Nucleus accumbens (tissue), 56 donors: Measurements from ENCODE around the gene TMPRSS5.
"Not testable (repeated sequence)": the region's sequence is repeated elsewhere in the genome, so short reads cannot be mapped to it uniquely, and the experiment has no call there.

Experiments used
- DNase-seq, 56 donors: peaks; one replicate each; lab custom pipeline; 2025; lab: John Stamatoyannopoulos, UW

The TMPRSS5 gene

GRCh38 chr11:113705871-113706655, at the start of gene TMPRSS5:
Gene TMPRSS5, minus strand, starts transcription at chr11:113706308. Its CDS starts 84 bp downstream, at chr11:113706224.
- peak in 55 of 56 donors; percentile 21 to 95 (median 86) for DNase-seq

- no peak for DNase-seq
Measured at GRCh38 chr11:113752932-113753331, 46.8 kb upstream of the TMPRSS5 start.

DNA sequence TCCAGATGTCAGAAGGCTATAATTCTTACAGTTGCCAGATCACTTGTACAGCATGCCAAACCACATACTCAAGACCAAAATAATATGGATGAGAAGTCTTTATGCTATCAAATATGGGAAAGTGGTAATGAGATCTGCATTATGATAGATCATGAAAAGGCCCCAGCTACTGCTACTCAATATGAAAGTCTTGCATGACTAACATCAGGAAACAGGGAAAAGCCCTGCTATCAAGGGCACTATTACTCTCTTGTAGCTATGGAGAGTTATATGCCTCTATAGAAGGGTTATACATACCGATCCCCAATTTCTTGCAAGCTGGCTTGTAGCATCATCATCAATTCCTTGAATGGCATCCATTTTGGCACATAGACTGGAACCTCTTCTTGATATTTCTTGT, 30.2 kb upstream of the TMPRSS5 start:
- DNase-seq, result no peak

- DNase-seq, result no peak
Measured at GRCh38 chr11:113732092-113732491, 26.0 kb upstream of the TMPRSS5 start.

- peak in 39 of 56 donors; percentile 7 to 81 (median 36) for DNase-seq
Measured at GRCh38 chr11:113730887-113731726, 25.0 kb upstream of the TMPRSS5 start.

- peak in 5 of 56 donors; percentile 9 to 28 (median 17) for DNase-seq
Measured at GRCh38 chr11:113729456-113729855, 23.3 kb upstream of the TMPRSS5 start.

DNA sequence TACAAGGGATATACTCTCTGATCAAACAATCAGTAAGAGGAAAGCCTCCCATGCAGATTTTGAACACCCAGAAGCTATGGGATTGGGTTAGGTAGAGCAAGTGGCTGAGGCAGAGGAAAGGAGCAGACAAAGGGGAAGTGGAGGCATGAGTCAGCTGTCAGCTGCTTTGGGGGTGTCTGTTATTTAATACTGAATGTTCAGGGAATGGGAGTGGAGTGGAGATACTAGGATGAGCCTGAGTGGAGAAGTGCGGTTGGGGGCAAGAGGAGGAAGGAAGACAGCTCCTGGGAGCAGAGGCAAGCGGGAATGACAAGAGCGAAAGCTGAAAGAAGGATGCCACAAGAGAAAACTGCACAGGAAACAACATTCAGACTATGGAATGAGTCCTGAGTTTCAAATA, 22.7 kb upstream of the TMPRSS5 start:
- DNase-seq, result peak in 12 of 56 donors; percentile 23 to 54 (median 42)

- DNase-seq, result no peak
Measured at GRCh38 chr11:113725913-113726312, 19.8 kb upstream of the TMPRSS5 start.

GRCh38 chr11:113725407-113725806, 19.3 kb upstream of the TMPRSS5 start:
- DNase-seq, result no peak

- no peak for DNase-seq
Measured at GRCh38 chr11:113724778-113725177, 18.7 kb upstream of the TMPRSS5 start.

DNA sequence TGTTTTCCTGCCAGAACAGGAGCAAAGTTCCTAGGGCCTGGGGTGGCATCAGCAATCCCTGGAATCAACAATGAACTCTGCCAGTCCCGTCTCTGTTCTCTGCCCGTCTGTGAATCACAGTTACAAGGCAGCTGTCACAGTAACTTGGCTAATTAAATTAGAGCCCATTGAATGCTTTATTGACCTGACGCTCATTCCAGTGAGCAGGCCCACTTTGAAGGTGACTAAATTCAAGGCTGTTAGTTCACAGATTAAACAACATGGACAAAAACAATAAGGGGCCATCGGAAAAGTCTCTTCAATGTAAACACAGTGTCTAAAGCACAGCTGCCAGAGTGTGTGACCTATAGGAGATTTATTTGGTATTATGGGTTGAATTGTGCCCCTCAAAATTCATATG, 17.7 kb upstream of the TMPRSS5 start:
- no peak for DNase-seq

- DNase-seq, result no peak
Measured at GRCh38 chr11:113722934-113723333, 16.8 kb upstream of the TMPRSS5 start.

DNA sequence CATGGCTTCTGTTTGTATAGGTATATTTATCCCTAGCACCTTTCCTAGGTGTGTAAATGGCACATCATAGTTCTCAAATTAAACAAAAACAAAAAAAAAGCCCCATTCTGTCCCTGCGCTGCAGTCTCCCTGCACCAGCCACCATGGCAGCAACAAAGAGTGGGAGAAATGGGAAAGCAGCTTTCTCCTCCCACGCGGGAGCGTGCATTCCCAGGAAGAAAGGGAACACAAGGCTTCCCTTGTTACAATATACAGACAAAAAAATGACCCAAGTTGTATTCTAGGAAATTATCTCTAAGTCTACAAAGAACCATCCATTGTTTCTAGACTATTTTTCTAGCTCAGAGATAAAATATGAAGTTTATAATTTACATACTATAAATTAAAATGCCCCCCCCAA, 16.1 kb upstream of the TMPRSS5 start:
- peak in 3 of 56 donors; percentile 7 to 13 (median 11) for DNase-seq

GRCh38 chr11:113721462-113722066, 15.5 kb upstream of the TMPRSS5 start:
- no peak for DNase-seq

DNA sequence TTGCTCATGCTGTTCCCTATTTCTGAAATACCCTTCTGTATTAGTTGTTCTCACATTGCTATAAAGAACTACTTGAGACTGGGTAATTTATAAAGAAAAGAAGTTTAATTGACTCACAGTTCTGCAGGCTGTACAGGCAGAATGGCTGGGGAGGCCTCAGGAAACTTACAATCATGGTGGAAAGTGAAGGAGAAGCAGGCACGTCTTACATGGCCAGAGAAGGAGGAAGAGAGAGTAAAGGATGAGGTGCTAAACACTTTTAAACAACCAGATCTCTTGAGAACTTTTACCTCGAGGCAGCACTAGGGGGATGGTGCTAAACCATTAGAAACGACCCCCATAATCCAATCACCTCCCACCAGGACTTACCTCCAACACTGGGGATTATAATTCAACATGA, 14.4 kb upstream of the TMPRSS5 start:
- not testable (repeated sequence) for DNase-seq

DNA sequence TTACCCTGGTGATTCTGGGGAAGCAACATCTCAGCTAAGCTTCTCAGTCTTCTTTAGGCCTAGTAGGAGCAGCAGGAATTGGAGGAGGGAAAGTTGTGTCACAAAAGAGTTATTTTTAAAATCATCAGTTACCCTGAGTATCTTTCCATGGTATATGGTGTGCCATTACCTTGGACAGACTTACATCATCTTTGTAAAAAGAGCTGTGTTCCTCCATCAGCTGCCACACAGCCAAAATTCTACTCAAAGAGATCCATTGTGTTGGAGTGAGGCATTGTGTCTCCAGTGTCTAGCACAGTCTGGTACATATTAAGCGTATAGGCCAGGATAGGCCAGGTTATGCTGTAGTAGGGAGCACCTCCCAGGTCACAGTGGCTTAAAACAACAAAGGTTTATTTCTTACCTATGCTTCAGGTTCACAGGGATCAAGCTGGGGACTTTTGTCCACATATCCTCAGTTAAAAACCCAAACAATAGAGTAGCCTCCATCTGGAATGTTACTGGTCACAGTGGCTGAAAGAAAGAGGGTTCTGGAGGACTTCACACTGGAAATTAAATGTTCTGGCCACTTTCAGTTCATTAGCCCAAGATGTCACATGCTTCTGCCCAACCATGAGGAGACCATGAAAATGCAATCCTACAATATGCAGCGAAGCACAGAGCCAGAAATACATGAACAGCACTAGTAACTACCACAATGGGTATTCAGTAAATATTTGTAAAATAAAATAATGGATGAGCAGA, 9.9 kb upstream of the TMPRSS5 start:
- DNase-seq, result peak in 30 of 56 donors; percentile 11 to 71 (median 32)

DNA sequence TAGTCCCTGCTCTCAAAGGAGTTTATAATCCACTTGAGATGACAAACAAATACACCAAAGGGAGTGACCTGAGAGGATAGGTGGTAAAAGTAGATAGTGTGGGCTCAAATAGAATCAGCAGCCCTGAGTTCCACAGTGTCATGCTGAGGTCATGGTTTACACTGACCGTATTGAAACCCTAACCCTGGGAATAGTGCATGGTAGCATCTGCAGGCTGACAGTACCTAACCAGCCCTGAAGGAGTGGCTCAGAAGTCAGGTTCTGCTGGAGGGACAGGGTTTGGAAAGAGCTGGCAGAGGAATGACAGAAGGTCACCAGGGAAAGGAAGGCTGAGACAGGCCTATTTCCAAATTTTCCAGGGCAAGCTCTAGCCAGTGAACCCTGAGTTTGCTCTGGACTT, 9.2 kb upstream of the TMPRSS5 start:
- DNase-seq, result no peak

GRCh38 chr11:113710989-113711388, 4.9 kb upstream of the TMPRSS5 start:
- DNase-seq, result no peak

DNA sequence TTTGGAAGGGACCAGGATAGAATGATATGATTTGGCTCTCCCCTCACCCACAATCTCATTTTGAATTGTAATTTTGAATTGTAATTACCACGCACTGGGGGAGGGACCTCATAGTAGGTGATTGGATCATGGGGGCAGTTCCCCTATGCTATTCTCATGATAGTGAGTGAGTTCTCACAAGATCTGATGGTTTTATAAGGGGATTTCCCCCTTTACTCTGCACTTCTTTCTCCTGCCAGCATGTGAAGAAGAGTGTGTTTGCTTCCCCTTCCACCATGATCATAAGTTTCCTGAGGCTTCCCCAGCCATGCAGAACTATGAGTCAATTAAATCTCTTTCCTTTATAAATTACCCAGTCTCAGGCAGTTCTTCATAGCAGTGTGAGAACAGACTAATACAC, 2.6 kb downstream of the TMPRSS5 start:
- DNase-seq, result not testable (repeated sequence)

DNA sequence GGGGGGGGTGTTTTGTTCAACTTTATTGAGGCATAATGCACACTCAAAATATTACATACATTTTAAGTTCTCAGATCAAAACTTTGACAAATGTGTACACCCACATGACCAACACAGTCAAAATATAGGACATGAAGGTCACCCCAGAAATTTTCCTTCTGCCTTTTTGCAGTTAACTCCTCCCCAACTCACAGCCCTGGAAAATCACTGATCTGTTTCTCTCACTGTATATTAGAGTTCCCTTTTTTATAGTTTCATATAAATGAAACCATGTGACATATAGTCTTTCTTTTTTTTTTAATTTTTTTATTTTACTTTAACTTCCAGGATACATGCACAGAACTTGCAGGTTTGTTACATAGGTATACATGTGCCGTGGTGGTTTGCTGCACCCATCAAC, 4.6 kb downstream of the TMPRSS5 start:
- no peak for DNase-seq
